BLaER1 treated with 17β-estradiol and CSF1 and Interleukin-3, amounts not matched to agents 10 nM and 100 nM (cell line): Measurements from ENCODE around the gene SNED1.
A peak's percentile ranks its signal among the peaks of the same experiment; 100 is the strongest.
"Not testable (repeated sequence)": the region's sequence is repeated elsewhere in the genome, so short reads cannot be mapped to it uniquely, and the experiment has no call there.

Experiments
- H3K27ac ChIP-seq, 11 experiments: shearing (Covaris generic); formaldehyde crosslinking; 2 replicates each; pipeline ENCODE4 v1.8.1; 2022
- H3K27me3 ChIP-seq, 11 experiments: shearing (Covaris generic); formaldehyde crosslinking; 2 replicates each; pipeline ENCODE4 v1.8.1; 2022
- H3K36me3 ChIP-seq, 11 experiments: shearing (Covaris generic); formaldehyde crosslinking; 2 replicates each; pipeline ENCODE4 v1.8.1; 2022
- H3K4me1 ChIP-seq, 10 experiments: shearing (Covaris generic); formaldehyde crosslinking; 2 replicates each; pipeline ENCODE4 v1.8.1; 2022
- H3K4me2 ChIP-seq, 11 experiments: shearing (Covaris generic); formaldehyde crosslinking; 2 replicates each; pipeline ENCODE4 v1.8.1; 2022
- H3K4me3 ChIP-seq, 10 experiments: shearing (Covaris generic); formaldehyde crosslinking; 2 replicates each; pipeline ENCODE4 v1.8.1; 2022
- H3K9ac ChIP-seq, 11 experiments: shearing (Covaris generic); formaldehyde crosslinking; 2 replicates each; pipeline ENCODE4 v1.8.1; 2022
- H3K9me3 ChIP-seq, 11 experiments: shearing (Covaris generic); formaldehyde crosslinking; replicated peaks in 1 of 11; 2 replicates each; pipeline ENCODE4 v1.8.1; 2022
- H4K20me1 ChIP-seq, 11 experiments: shearing (Covaris generic); formaldehyde crosslinking; 2 replicates each; pipeline ENCODE4 v1.8.1; 2022
- Cebpa-rat ChIP-seq, 11 experiments: shearing (Covaris generic); IDR thresholded peaks; 2 replicates each; pipeline ENCODE4 v1.8.1; 2022

SNED1 gene

GRCh38 chr2:241088376-241088775 is 90.0 kb downstream of the SNED1 start:
- Histone ChIP-seq H4K20me1 (peaks cover 10 to 59% (median 22%) of the 10 kb centered on the region in 11 experiments; a peak in 18 of 22 replicates), H3K9ac (peak overlapping the region in 8 of 11 experiments; percentile 3 to 52 (median 26); a peak in 6 of 22 replicates), H3K4me1 (peaks cover 12 to 45% (median 41%) of the 10 kb centered on the region in 10 experiments; a peak in 19 of 20 replicates), H3K4me3 (no peak overlapping the region), H3K36me3 (peaks cover 65 to 93% (median 73%) of the 10 kb centered on the region in 11 experiments), H3K27ac (0 out of 22 replicates have a peak overlapping the region, but pooled peaks of 2 of the 11 experiments have one; percentile 0 to 19), H3K4me2 (peak overlapping the region; percentile 6 to 78 (median 62)), H3K27me3 (no peaks in the 10 kb centered on the region), H3K9me3 (no peaks in the 10 kb centered on the region)
- TF ChIP-seq Cebpa-rat (IDR thresholded peaks at IDR 0.05), result no peak

GRCh38 chr2:241088791-241089732 is 90.6 kb downstream of the SNED1 start:
- H3K4me3 ChIP-seq, result no peak overlapping the region
- H4K20me1 ChIP-seq, result peaks cover 11 to 65% (median 23%) of the 10 kb centered on the region in 11 experiments; a peak in 20 of 22 replicates
- H3K36me3 ChIP-seq, result peaks cover 72 to 100% (median 80%) of the 10 kb centered on the region in 11 experiments
- 0 out of 22 replicates have a peak overlapping the region, but pooled peaks of 2 of the 11 experiments have one; percentile 0 to 19 for H3K27ac ChIP-seq
- no peaks in the 10 kb centered on the region for H3K27me3 ChIP-seq
- TF ChIP-seq Cebpa-rat (IDR thresholded peaks at IDR 0.05), result no peak
- H3K9me3 ChIP-seq, result no peaks in the 10 kb centered on the region
- H3K4me2 ChIP-seq, result peak overlapping the region; percentile 6 to 78 (median 62)
- peak overlapping the region in 8 of 11 experiments; percentile 3 to 52 (median 26); a peak in 6 of 22 replicates for H3K9ac ChIP-seq
- H3K4me1 ChIP-seq, result peaks cover 12 to 45% (median 41%) of the 10 kb centered on the region in 10 experiments; a peak in 19 of 20 replicates

GRCh38 chr2:241091201-241091600 is 92.8 kb downstream of the SNED1 start:
- H4K20me1 ChIP-seq, result peaks cover 11 to 87% (median 34%) of the 10 kb centered on the region in 11 experiments; a peak in 20 of 22 replicates
- H3K27me3 ChIP-seq, result no peaks in the 10 kb centered on the region
- no peak overlapping the region for H3K4me2 ChIP-seq
- no peaks in the 10 kb centered on the region for H3K9me3 ChIP-seq
- TF ChIP-seq Cebpa-rat (IDR thresholded peaks at IDR 0.05), result no peak
- no peak overlapping the region for H3K27ac ChIP-seq
- peaks cover 21 to 48% (median 43%) of the 10 kb centered on the region in 10 experiments for H3K4me1 ChIP-seq
- no peak overlapping the region for H3K4me3 ChIP-seq
- no peak overlapping the region for H3K9ac ChIP-seq
- H3K36me3 ChIP-seq, result peaks cover 89 to 100% (median 95%) of the 10 kb centered on the region in 11 experiments

- Histone ChIP-seq H3K4me3 (no peak overlapping the region), H3K9ac (peak overlapping the region in 1 of 11 experiments; percentile 10; a peak in 1 of 22 replicates), H3K27me3 (no peaks in the 10 kb centered on the region), H3K9me3 (no peaks in the 10 kb centered on the region), H3K4me2 (no peak overlapping the region), H4K20me1 (peaks cover 11 to 88% (median 35%) of the 10 kb centered on the region in 11 experiments; a peak in 20 of 22 replicates), H3K4me1 (peaks cover 21 to 47% (median 37%) of the 10 kb centered on the region in 10 experiments), H3K27ac (no peak overlapping the region), H3K36me3 (peaks cover 91 to 100% (median 99%) of the 10 kb centered on the region in 11 experiments)
- no peak for TF ChIP-seq Cebpa-rat (IDR thresholded peaks at IDR 0.05)
These were observed 93.5 kb downstream of the SNED1 start for GRCh38 chr2:241091734-241092445.

DNA sequence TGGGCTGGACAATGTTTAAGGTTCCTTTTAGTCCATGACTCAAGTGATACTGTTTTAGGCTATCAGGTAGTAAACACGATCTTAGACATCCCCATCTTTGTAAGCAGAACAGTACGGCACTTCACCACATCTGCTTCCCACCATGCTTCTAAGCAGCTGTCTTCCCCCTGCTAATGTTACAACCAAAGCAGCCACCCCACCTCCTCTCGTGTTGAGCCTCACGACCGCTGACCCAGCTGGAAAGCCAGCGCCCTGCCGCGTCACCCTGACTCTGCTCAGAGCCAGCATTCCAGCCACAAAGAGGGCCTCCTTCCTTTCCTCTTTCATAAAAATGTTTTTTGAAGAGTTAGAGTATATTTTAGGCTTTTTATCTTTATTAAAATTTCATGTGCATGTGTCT is 94.3 kb downstream of the SNED1 start:
- TF ChIP-seq Cebpa-rat (IDR thresholded peaks at IDR 0.05), result no peak
- Histone ChIP-seq H4K20me1 (peaks cover 13 to 83% (median 42%) of the 10 kb centered on the region in 11 experiments; a peak in 20 of 22 replicates), H3K9ac (no peak overlapping the region), H3K9me3 (no peaks in the 10 kb centered on the region), H3K27me3 (no peaks in the 10 kb centered on the region), H3K4me1 (peaks cover 21 to 40% (median 33%) of the 10 kb centered on the region in 10 experiments), H3K4me2 (no peak overlapping the region), H3K27ac (no peak overlapping the region), H3K4me3 (no peak overlapping the region), H3K36me3 (peaks cover 92 to 100% (median 99%) of the 10 kb centered on the region in 11 experiments)

DNA sequence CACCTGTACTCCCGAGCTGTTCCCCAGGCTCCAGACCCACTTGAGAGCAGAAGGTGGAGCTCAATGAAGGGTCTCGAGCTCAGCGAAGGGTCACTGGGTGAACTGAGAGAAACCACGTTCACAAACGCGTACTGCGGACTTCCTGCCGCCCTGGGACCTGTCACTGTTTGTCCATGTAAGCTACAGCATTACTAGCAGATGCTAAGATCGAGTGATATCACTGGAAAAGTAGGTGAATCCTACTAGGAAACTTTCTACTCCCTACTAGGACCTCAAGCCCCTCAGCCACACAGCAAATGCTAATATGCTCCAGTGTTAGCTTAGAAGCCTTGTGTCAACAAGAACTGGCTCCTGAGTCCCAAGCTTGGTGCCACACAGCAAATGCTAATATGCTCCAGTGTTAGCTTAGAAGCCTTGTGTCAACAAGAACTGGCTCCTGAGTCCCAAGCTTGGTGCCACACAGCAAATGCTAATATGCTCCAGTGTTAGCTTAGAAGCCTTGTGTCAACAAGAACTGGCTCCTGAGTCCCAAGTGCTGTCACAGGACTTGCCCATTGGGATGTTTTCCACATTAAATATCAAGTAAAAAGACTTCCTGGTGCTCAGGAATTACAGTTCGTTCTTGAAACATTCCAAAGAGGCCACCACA is 94.8 kb downstream of the SNED1 start:
- H3K36me3 ChIP-seq, result peaks cover 91 to 100% (median 99%) of the 10 kb centered on the region in 11 experiments
- not testable (repeated sequence) for H3K27ac ChIP-seq, H3K4me2 ChIP-seq

GRCh38 chr2:241094172-241094571 is 95.8 kb downstream of the SNED1 start:
- H3K4me2 ChIP-seq, result no peak overlapping the region
- H3K4me1 ChIP-seq, result peaks cover 12 to 28% (median 19%) of the 10 kb centered on the region in 10 experiments
- H4K20me1 ChIP-seq, result peaks cover 11 to 82% (median 47%) of the 10 kb centered on the region in 11 experiments; a peak in 19 of 22 replicates
- H3K27me3 ChIP-seq, result no peaks in the 10 kb centered on the region
- H3K9ac ChIP-seq, result no peak overlapping the region
- TF ChIP-seq Cebpa-rat (IDR thresholded peaks at IDR 0.05), result no peak
- peaks cover 91 to 100% (median 100%) of the 10 kb centered on the region in 11 experiments for H3K36me3 ChIP-seq
- no peaks in the 10 kb centered on the region for H3K9me3 ChIP-seq
- H3K4me3 ChIP-seq, result no peak overlapping the region
- no peak overlapping the region for H3K27ac ChIP-seq

More for the DNA sequence above, 94.8 kb downstream of the SNED1 start:
- H3K9me3 ChIP-seq, H3K9ac ChIP-seq, H3K27me3 ChIP-seq, H3K4me3 ChIP-seq: not testable (repeated sequence)
- peaks cover 11 to 82% (median 43%) of the 10 kb centered on the region in 11 experiments; a peak in 20 of 22 replicates for H4K20me1 ChIP-seq
- H3K4me1 ChIP-seq, result peaks cover 21 to 34% (median 28%) of the 10 kb centered on the region in 10 experiments

DNA sequence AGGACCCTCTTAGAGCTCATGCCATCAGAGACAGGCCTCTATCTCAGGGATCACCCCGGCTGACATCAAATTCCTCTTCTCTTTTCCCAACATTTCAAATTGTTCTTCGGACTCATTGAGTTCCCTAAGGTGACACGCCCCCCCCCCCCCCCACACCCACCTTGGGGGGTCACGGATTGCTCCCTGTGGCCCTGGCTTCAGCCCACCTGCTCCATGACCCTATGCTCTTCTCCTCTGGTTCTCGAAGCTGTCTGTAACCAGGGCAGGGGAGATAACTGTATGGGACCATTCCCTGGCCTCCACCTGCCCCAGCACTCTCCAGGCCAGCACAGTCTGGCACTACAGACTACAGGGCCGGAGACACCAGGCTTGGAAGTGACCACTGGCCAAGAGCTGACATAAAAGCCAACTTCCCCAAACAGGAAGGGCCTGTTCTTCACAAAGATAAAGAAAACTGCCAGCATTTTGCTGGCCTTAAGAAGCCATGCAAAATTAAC is 96.6 kb downstream of the SNED1 start:
- peaks cover 91 to 100% (median 100%) of the 10 kb centered on the region in 11 experiments for H3K36me3 ChIP-seq
- no peaks in the 10 kb centered on the region for H3K9me3 ChIP-seq
- H3K4me2 ChIP-seq, result peak overlapping the region in 6 of 11 experiments; percentile 25 to 70 (median 32); a peak in 9 of 22 replicates
- peaks cover 11 to 78% (median 49%) of the 10 kb centered on the region in 11 experiments; a peak in 19 of 22 replicates for H4K20me1 ChIP-seq
- H3K4me3 ChIP-seq, result no peak overlapping the region
- no peak overlapping the region for H3K27ac ChIP-seq
- H3K4me1 ChIP-seq, result peaks cover 10 to 29% (median 16%) of the 10 kb centered on the region in 10 experiments
- no peaks in the 10 kb centered on the region for H3K27me3 ChIP-seq
- H3K9ac ChIP-seq, result no peak overlapping the region; a peak in 1 of 22 replicates
- no peak for TF ChIP-seq Cebpa-rat (IDR thresholded peaks at IDR 0.05)
